HepG2 (cell line): ENCODE data around the gene ZNF211. TPM values are rescaled to one million over a fixed set of nuclear protein-coding genes. Genes with fewer than 3 reads are reported as not detected.
A peak's percentile ranks its signal among the peaks of the same experiment; 100 is the strongest.

Experiments
- ARNT2 ChIP-seq: sonication (generic); formaldehyde crosslinking; IDR thresholded peaks from 2 replicates; pipeline ENCODE4 v1.8.0; 2022; ENCODE audit warnings: mild to moderate bottlenecking, low read depth, missing genetic modification reagents, moderate library complexity
- CENPT ChIP-seq: sonication (generic); formaldehyde crosslinking; IDR thresholded peaks from 2 replicates; pipeline ENCODE4 v1.8.0; 2022; ENCODE audit warnings: low read depth, mild to moderate bottlenecking, moderate library complexity, missing genetic modification reagents
- HMGXB4 ChIP-seq, 2 experiments: sonication (generic) in 1 of 2; formaldehyde crosslinking in 1 of 2; IDR thresholded peaks; 2 replicates each; pipeline versions ENCODE4 v1.4.0 to v1.6.1; 2018 to 2020; ENCODE audit warnings: missing genetic modification reagents in 2 of 2, borderline replicate concordance in 1 of 2, low read depth in 1 of 2, mild to moderate bottlenecking in 1 of 2, missing biosample characterization in 1 of 2
- HNRNPLL ChIP-seq: fragments of 200-400 bp; formaldehyde crosslinking; IDR thresholded peaks from 2 replicates; pipeline ENCODE4 v1.6.1; 2017; ENCODE audit warnings: mild to moderate bottlenecking, low read depth, low read length; ENCODE audit not compliant: poor library complexity, severe bottlenecking
- ISL2 ChIP-seq: sonication (generic); formaldehyde crosslinking; IDR thresholded peaks from 2 replicates; pipeline ENCODE4 v1.5.0; 2020; ENCODE audit warnings: missing genetic modification reagents
- KDM5B ChIP-seq: sonication (generic); formaldehyde crosslinking; IDR thresholded peaks from 2 replicates; pipeline ENCODE4 v1.4.0; 2020; ENCODE audit warnings: missing genetic modification reagents, mild to moderate bottlenecking, borderline replicate concordance
- MED1 ChIP-seq: sonication (generic); formaldehyde crosslinking; IDR thresholded peaks from 2 replicates; pipeline ENCODE4 v1.4.0; 2020; ENCODE audit warnings: missing genetic modification reagents
- MLX ChIP-seq: IDR thresholded peaks from 2 replicates; pipeline ENCODE4 v1.6.1; 2016
- NR2C2 ChIP-seq: sonication (generic); formaldehyde crosslinking; IDR thresholded peaks from 2 replicates; pipeline ENCODE4 v1.4.0; 2020; ENCODE audit warnings: missing genetic modification reagents, mild to moderate bottlenecking, moderate library complexity, borderline replicate concordance
- PAWR ChIP-seq: sonication (generic); formaldehyde crosslinking; IDR thresholded peaks from 2 replicates; pipeline ENCODE4 v1.4.0; 2020; ENCODE audit warnings: missing genetic modification reagents, mild to moderate bottlenecking, borderline replicate concordance
- PRDM10 ChIP-seq: sonication (generic); formaldehyde crosslinking; IDR thresholded peaks from 2 replicates; pipeline ENCODE4 v1.4.0; 2020; ENCODE audit warnings: low read depth, missing genetic modification reagents
- RBFOX2 ChIP-seq: fragments of 200-400 bp; formaldehyde crosslinking; IDR thresholded peaks from 2 replicates; pipeline ENCODE4 v1.6.1; 2017; ENCODE audit warnings: low read depth, mild to moderate bottlenecking, low read length
- RELA ChIP-seq: sonication (generic); formaldehyde crosslinking; IDR thresholded peaks from 2 replicates; pipeline ENCODE4 v1.4.0; 2020; ENCODE audit warnings: missing genetic modification reagents
- SSRP1 ChIP-seq: IDR thresholded peaks from 2 replicates; pipeline ENCODE4 v1.6.1; 2016; ENCODE audit warnings: control low read depth
- TEAD3 ChIP-seq: optimal IDR thresholded peaks from 2 replicates; pipeline ENCODE3; 2016; ENCODE audit warnings: borderline replicate concordance
- USF2 ChIP-seq, 2 experiments: sonication (generic) in 1 of 2; formaldehyde crosslinking in 1 of 2; IDR thresholded peaks; 2 replicates each; pipeline versions ENCODE4 v1.5.1 to v1.6.1; 2011 to 2020; ENCODE audit warnings: borderline replicate concordance in 1 of 2, low read depth in 1 of 2, low read length in 1 of 2, mild to moderate bottlenecking in 1 of 2, missing genetic modification reagents in 1 of 2, moderate library complexity in 1 of 2
- ZMYM2 ChIP-seq: sonication (generic); formaldehyde crosslinking; IDR thresholded peaks from 2 replicates; pipeline ENCODE4 v1.8.0; 2022; ENCODE audit warnings: mild to moderate bottlenecking, missing genetic modification reagents
- ZNF556 ChIP-seq: sonication (generic); formaldehyde crosslinking; IDR thresholded peaks from 2 replicates; pipeline ENCODE4 v1.4.0; 2020; ENCODE audit warnings: mild to moderate bottlenecking, missing genetic modification reagents, borderline replicate concordance
- ZNF652 ChIP-seq: IDR thresholded peaks from 2 replicates; pipeline ENCODE4 v1.6.1; 2016; ENCODE audit warnings: low read depth, borderline replicate concordance
- ZNF790 ChIP-seq: sonication (generic); formaldehyde crosslinking; IDR thresholded peaks from 2 replicates; pipeline ENCODE4 v1.8.0; 2022; ENCODE audit warnings: missing genetic modification reagents, mild to moderate bottlenecking, borderline replicate concordance
- polyA plus RNA-seq, 8 experiments: library from polyadenylated mRNA; depleted of rRNA in 3 of 8; stranded (reverse) in 7 of 8; unstranded in 1 of 8; fragments of >200 nt; fragmentation: Illumina TruSeq in 4 of 8; extraction: Trizol in 4 of 8; gene quantifications; 2 replicates each; pipeline versions ENCODE4 v1.2.1 to v1.2.3, GENCODE V29; 2011 to 2016; ENCODE audit warnings: low read depth in 4 of 8, missing spikeins in 1 of 8, mixed read lengths in 1 of 8; ENCODE audit not compliant: insufficient read depth in 1 of 8
- total RNA-seq, 5 experiments: library from RNA; depleted of rRNA; stranded (reverse); fragments of >200 nt; fragmentation: Illumina TruSeq; extraction: Trizol; gene quantifications; 2 replicates each; pipeline ENCODE4 v1.2.3, GENCODE V29; 2016; ENCODE audit warnings: low read depth in 1 of 5

Gene ZNF211
- total and polyA plus RNA-seq, 2 of the 13 experiments (the other 11 are each of a cell fraction or from before 2014, with no cell fraction given) = 9.9 to 11.2 TPM

GRCh38 chr19:57632987-57633831 is at the start of gene ZNF211 (continued):
- TF ChIP-seq ZNF556 (CRISPR knock-in tag) = peak; percentile 57; the same call in 1 of the 2 replicates
- no peak for TF ChIP-seq USF2 (IDR thresholded peaks at IDR 0.05; ENCODE audit: low read depth, low read length)
- no peak for TF ChIP-seq USF2 (CRISPR knock-in tag; IDR thresholded peaks at IDR 0.05; ENCODE audit: borderline replicate concordance)
- no peak for TF ChIP-seq CENPT (CRISPR knock-in tag)
- TF ChIP-seq ZNF652 = no peak
- TF ChIP-seq ZMYM2 (CRISPR knock-in tag) = no peak
- no peak for TF ChIP-seq ZNF790 (CRISPR knock-in tag)
- peak; percentile 71 for TF ChIP-seq RBFOX2
- peak; percentile 68 for TF ChIP-seq HNRNPLL
- TF ChIP-seq MLX (CRISPR knock-in tag) = no peak
- peak; percentile 56; the same call in 1 of the 2 replicates for TF ChIP-seq KDM5B (CRISPR knock-in tag)
- TF ChIP-seq PAWR = no peak
- peak; percentile 63 for TF ChIP-seq TEAD3 (CRISPR knock-in tag)
- TF ChIP-seq RELA (CRISPR knock-in tag) = peak; percentile 65; the same call in 1 of the 2 replicates
- TF ChIP-seq PRDM10 (CRISPR knock-in tag) = 0 out of 2 replicates have a peak, but pooled peaks have one; percentile 46
- TF ChIP-seq ISL2 (CRISPR knock-in tag) = peak; percentile 57
- no peak for TF ChIP-seq SSRP1 (CRISPR knock-in tag)
- TF ChIP-seq MED1 (CRISPR knock-in tag) = 0 out of 2 replicates have a peak, but pooled peaks have one; percentile 34
- peak; percentile 68; the same call in 1 of the 2 replicates for TF ChIP-seq NR2C2
- TF ChIP-seq ARNT2 (CRISPR knock-in tag) = peak; percentile 83
- peak; percentile 56 to 86; a peak in 2 of 4 replicates for TF ChIP-seq HMGXB4 (CRISPR knock-in tag; IDR thresholded peaks at IDR 0.05; ENCODE audit: borderline replicate concordance in 1 of 2, low read depth in 1 of 2)
